HEK293 (cell line): Measurements from ENCODE around the gene SLC1A3.

Source experiments
- CTCF ChIA-PET: fragments of 350-600 bp; formaldehyde crosslinking; extraction: SDS; loops from one replicate; lab custom pipeline; 2021; ENCODE audit warnings: antibody characterized with exemption; lab: Yijun Ruan, JAX
- POLR2A ChIA-PET: fragments of 300-600 bp; formaldehyde crosslinking; extraction: SDS; loops from one replicate; lab custom pipeline; 2020; ENCODE audit warnings: antibody characterized with exemption, inconsistent platforms; lab: Yijun Ruan, JAX
- H3K27ac ChIP-seq: fragments of 200-500 bp; sonication (Bioruptor generic); 2 replicates; pipeline ENCODE4 v1.5.1; 2014; ENCODE audit warnings: low read depth, low read length, control low read depth, inconsistent platforms; ENCODE audit errors: extremely low read depth
- H3K36me3 ChIP-seq, 2 experiments: fragments of 200-500 bp in 1 of 2; sonication (Bioruptor generic) in 1 of 2; 1 replicate in 1 of 2; 2 replicates in 1 of 2; pipeline ENCODE4 v1.5.1; 2014 to 2017; ENCODE audit warnings: inconsistent platforms in 2 of 2, low read length in 2 of 2; ENCODE audit not compliant: control insufficient read depth in 2 of 2, insufficient read depth in 1 of 2
- H3K4me1 ChIP-seq: fragments of 200-500 bp; sonication (Bioruptor generic); 2 replicates; pipeline ENCODE4 v1.5.1; 2014; ENCODE audit warnings: mild to moderate bottlenecking, low read length, inconsistent platforms; ENCODE audit not compliant: control insufficient read depth, insufficient read depth
- H3K4me3 ChIP-seq: 2 replicates; pipeline ENCODE4 v1.5.1; 2011; ENCODE audit warnings: low read depth, mild to moderate bottlenecking, control low read depth, low read length, moderate library complexity
- H3K9me3 ChIP-seq: fragments of 200-500 bp; sonication (Bioruptor generic); 2 replicates; pipeline ENCODE4 v1.5.1; 2014; ENCODE audit warnings: low read depth, low read length, inconsistent platforms; ENCODE audit not compliant: control insufficient read depth, insufficient read depth
- GLIS1 ChIP-seq: fragments of 450-650 bp; formaldehyde crosslinking; IDR thresholded peaks from 2 replicates; pipeline ENCODE4 v1.5.1; 2016; ENCODE audit warnings: missing biosample characterization, missing genetic modification characterization
- KLF16 ChIP-seq: fragments of 450-650 bp; formaldehyde crosslinking; IDR thresholded peaks from 2 replicates; pipeline ENCODE4 v1.5.1; 2017; ENCODE audit warnings: missing biosample characterization, missing genetic modification characterization
- WT1 ChIP-seq: fragments of 450-650 bp; formaldehyde crosslinking; IDR thresholded peaks from 2 replicates; pipeline ENCODE4 v1.5.1; 2016; ENCODE audit warnings: missing biosample characterization, missing genetic modification characterization
- ZFP37 ChIP-seq: fragments of 450-650 bp; formaldehyde crosslinking; IDR thresholded peaks from 2 replicates; pipeline ENCODE4 v1.5.1; 2016; ENCODE audit warnings: missing biosample characterization, missing genetic modification characterization
- ZFP41 ChIP-seq: fragments of 450-650 bp; formaldehyde crosslinking; IDR thresholded peaks from 2 replicates; pipeline ENCODE4 v1.5.1; 2016; ENCODE audit warnings: missing biosample characterization, missing genetic modification characterization, borderline replicate concordance
- ZNF473 ChIP-seq: fragments of 450-650 bp; formaldehyde crosslinking; IDR thresholded peaks from 2 replicates; pipeline ENCODE4 v1.5.1; 2017; ENCODE audit warnings: missing biosample characterization, missing genetic modification characterization
- ZNF548 ChIP-seq: fragments of 450-650 bp; formaldehyde crosslinking; IDR thresholded peaks from 2 replicates; pipeline ENCODE4 v1.5.1; 2016; ENCODE audit warnings: missing biosample characterization, missing genetic modification characterization
- ZNF596 ChIP-seq: fragments of 450-650 bp; IDR thresholded peaks from 2 replicates; pipeline ENCODE4 v1.5.0; 2018; ENCODE audit warnings: missing biosample characterization, mild to moderate bottlenecking, missing genetic modification characterization, moderate library complexity
- ZNF624 ChIP-seq: fragments of 450-650 bp; formaldehyde crosslinking; IDR thresholded peaks from 2 replicates; pipeline ENCODE4 v1.5.1; 2017; ENCODE audit warnings: missing biosample characterization, missing genetic modification characterization
- TF ChIP-seq, protein P1 (sequence below): fragments of 450-650 bp; formaldehyde crosslinking; IDR thresholded peaks from 2 replicates; pipeline ENCODE4 v1.5.1; 2016; ENCODE audit warnings: missing biosample characterization, missing genetic modification characterization
- TF ChIP-seq, protein P2 (sequence below): fragments of 450-650 bp; IDR thresholded peaks from 2 replicates; pipeline ENCODE4 v1.5.1; 2018; ENCODE audit warnings: missing biosample characterization, missing genetic modification characterization
- TF ChIP-seq, protein P3 (sequence below): fragments of 450-650 bp; formaldehyde crosslinking; IDR thresholded peaks from 2 replicates; pipeline ENCODE4 v1.5.1; 2017; ENCODE audit warnings: missing biosample characterization, missing genetic modification characterization
- TF ChIP-seq, protein P4 (sequence below): IDR thresholded peaks from 2 replicates; pipeline ENCODE4 v1.6.1; 2011; ENCODE audit warnings: mild to moderate bottlenecking, low read depth, low read length, borderline replicate concordance
- TF ChIP-seq, protein P5 (sequence below): fragments of 450-650 bp; formaldehyde crosslinking; IDR thresholded peaks from 2 replicates; pipeline ENCODE4 v1.5.1; 2016; ENCODE audit warnings: missing biosample characterization, missing genetic modification characterization
- TF ChIP-seq, protein P6 (sequence below): fragments of 450-650 bp; formaldehyde crosslinking; IDR thresholded peaks from 2 replicates; pipeline ENCODE4 v1.5.1; 2016; ENCODE audit warnings: missing biosample characterization, missing genetic modification characterization
- TF ChIP-seq, protein P7 (sequence below): fragments of 450-650 bp; formaldehyde crosslinking; conservative IDR thresholded peaks from 2 replicates; pipeline ENCODE4 v1.5.1; 2016; ENCODE audit warnings: low read depth, missing biosample characterization, missing genetic modification characterization

The SLC1A3 gene

DNA sequence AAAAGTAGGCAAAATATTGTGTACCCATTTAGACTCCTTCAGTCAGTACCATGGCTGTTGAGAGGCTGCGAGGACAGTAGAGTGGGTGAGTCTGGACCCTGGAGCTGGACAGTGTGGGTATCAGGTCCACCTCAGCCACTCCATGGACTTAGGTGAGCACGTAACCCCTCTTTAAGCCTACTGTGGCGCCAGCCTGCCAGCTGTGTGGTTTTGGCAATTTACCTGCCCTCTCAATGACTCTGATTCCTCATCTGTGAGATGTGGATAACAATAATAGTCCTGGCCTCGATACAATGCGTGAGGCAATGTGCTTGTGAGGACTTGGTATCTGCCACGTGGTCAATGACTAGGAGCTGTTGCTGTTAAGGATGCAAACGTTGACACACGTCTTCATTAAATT lies 17.9 kb downstream of the SLC1A3 start:
- TF ChIP-seq, protein P1, sequence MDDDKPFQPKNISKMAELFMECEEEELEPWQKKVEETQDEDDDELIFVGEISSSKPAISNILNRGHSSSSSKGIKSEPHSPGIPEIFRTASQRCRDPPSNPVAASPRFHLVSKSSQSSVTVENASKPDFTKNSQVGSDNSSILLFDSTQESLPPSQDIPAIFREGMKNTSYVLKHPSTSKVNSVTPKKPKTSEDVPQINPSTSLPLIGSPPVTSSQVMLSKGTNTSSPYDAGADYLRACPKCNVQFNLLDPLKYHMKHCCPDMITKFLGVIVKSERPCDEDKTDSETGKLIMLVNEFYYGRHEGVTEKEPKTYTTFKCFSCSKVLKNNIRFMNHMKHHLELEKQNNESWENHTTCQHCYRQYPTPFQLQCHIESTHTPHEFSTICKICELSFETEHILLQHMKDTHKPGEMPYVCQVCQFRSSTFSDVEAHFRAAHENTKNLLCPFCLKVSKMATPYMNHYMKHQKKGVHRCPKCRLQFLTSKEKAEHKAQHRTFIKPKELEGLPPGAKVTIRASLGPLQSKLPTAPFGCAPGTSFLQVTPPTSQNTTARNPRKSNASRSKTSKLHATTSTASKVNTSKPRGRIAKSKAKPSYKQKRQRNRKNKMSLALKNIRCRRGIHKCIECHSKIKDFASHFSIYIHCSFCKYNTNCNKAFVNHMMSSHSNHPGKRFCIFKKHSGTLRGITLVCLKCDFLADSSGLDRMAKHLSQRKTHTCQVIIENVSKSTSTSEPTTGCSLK (tag by site-specific recombination), result no peak
- no peak for TF ChIP-seq GLIS1
- no peak for TF ChIP-seq WT1 (tag by site-specific recombination)
- TF ChIP-seq ZFP41 (tag by site-specific recombination), result no peak
- TF ChIP-seq ZNF548 (tag by site-specific recombination), result no peak
- no peak for TF ChIP-seq ZNF624
- no peak for TF ChIP-seq ZNF596 (tag by site-specific recombination)
- TF ChIP-seq, protein P2, sequence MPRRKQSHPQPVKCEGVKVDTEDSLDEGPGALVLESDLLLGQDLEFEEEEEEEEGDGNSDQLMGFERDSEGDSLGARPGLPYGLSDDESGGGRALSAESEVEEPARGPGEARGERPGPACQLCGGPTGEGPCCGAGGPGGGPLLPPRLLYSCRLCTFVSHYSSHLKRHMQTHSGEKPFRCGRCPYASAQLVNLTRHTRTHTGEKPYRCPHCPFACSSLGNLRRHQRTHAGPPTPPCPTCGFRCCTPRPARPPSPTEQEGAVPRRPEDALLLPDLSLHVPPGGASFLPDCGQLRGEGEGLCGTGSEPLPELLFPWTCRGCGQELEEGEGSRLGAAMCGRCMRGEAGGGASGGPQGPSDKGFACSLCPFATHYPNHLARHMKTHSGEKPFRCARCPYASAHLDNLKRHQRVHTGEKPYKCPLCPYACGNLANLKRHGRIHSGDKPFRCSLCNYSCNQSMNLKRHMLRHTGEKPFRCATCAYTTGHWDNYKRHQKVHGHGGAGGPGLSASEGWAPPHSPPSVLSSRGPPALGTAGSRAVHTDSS (tag by site-specific recombination), result no peak
- no peak for TF ChIP-seq ZNF473
- TF ChIP-seq, protein P3, sequence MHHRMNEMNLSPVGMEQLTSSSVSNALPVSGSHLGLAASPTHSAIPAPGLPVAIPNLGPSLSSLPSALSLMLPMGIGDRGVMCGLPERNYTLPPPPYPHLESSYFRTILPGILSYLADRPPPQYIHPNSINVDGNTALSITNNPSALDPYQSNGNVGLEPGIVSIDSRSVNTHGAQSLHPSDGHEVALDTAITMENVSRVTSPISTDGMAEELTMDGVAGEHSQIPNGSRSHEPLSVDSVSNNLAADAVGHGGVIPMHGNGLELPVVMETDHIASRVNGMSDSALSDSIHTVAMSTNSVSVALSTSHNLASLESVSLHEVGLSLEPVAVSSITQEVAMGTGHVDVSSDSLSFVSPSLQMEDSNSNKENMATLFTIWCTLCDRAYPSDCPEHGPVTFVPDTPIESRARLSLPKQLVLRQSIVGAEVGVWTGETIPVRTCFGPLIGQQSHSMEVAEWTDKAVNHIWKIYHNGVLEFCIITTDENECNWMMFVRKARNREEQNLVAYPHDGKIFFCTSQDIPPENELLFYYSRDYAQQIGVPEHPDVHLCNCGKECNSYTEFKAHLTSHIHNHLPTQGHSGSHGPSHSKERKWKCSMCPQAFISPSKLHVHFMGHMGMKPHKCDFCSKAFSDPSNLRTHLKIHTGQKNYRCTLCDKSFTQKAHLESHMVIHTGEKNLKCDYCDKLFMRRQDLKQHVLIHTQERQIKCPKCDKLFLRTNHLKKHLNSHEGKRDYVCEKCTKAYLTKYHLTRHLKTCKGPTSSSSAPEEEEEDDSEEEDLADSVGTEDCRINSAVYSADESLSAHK (tag by site-specific recombination), result no peak
- no peak for TF ChIP-seq KLF16 (tag by site-specific recombination)
- TF ChIP-seq, protein P4, sequence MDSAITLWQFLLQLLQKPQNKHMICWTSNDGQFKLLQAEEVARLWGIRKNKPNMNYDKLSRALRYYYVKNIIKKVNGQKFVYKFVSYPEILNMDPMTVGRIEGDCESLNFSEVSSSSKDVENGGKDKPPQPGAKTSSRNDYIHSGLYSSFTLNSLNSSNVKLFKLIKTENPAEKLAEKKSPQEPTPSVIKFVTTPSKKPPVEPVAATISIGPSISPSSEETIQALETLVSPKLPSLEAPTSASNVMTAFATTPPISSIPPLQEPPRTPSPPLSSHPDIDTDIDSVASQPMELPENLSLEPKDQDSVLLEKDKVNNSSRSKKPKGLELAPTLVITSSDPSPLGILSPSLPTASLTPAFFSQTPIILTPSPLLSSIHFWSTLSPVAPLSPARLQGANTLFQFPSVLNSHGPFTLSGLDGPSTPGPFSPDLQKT, result no peak
- TF ChIP-seq, protein P5, sequence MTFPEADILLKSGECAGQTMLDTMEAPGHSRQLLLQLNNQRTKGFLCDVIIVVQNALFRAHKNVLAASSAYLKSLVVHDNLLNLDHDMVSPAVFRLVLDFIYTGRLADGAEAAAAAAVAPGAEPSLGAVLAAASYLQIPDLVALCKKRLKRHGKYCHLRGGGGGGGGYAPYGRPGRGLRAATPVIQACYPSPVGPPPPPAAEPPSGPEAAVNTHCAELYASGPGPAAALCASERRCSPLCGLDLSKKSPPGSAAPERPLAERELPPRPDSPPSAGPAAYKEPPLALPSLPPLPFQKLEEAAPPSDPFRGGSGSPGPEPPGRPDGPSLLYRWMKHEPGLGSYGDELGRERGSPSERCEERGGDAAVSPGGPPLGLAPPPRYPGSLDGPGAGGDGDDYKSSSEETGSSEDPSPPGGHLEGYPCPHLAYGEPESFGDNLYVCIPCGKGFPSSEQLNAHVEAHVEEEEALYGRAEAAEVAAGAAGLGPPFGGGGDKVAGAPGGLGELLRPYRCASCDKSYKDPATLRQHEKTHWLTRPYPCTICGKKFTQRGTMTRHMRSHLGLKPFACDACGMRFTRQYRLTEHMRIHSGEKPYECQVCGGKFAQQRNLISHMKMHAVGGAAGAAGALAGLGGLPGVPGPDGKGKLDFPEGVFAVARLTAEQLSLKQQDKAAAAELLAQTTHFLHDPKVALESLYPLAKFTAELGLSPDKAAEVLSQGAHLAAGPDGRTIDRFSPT, result no peak
- TF ChIP-seq, protein P6, sequence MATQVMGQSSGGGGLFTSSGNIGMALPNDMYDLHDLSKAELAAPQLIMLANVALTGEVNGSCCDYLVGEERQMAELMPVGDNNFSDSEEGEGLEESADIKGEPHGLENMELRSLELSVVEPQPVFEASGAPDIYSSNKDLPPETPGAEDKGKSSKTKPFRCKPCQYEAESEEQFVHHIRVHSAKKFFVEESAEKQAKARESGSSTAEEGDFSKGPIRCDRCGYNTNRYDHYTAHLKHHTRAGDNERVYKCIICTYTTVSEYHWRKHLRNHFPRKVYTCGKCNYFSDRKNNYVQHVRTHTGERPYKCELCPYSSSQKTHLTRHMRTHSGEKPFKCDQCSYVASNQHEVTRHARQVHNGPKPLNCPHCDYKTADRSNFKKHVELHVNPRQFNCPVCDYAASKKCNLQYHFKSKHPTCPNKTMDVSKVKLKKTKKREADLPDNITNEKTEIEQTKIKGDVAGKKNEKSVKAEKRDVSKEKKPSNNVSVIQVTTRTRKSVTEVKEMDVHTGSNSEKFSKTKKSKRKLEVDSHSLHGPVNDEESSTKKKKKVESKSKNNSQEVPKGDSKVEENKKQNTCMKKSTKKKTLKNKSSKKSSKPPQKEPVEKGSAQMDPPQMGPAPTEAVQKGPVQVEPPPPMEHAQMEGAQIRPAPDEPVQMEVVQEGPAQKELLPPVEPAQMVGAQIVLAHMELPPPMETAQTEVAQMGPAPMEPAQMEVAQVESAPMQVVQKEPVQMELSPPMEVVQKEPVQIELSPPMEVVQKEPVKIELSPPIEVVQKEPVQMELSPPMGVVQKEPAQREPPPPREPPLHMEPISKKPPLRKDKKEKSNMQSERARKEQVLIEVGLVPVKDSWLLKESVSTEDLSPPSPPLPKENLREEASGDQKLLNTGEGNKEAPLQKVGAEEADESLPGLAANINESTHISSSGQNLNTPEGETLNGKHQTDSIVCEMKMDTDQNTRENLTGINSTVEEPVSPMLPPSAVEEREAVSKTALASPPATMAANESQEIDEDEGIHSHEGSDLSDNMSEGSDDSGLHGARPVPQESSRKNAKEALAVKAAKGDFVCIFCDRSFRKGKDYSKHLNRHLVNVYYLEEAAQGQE (tag by site-specific recombination), result no peak
- TF ChIP-seq ZFP37 (tag by site-specific recombination), result no peak
- TF ChIP-seq, protein P7, sequence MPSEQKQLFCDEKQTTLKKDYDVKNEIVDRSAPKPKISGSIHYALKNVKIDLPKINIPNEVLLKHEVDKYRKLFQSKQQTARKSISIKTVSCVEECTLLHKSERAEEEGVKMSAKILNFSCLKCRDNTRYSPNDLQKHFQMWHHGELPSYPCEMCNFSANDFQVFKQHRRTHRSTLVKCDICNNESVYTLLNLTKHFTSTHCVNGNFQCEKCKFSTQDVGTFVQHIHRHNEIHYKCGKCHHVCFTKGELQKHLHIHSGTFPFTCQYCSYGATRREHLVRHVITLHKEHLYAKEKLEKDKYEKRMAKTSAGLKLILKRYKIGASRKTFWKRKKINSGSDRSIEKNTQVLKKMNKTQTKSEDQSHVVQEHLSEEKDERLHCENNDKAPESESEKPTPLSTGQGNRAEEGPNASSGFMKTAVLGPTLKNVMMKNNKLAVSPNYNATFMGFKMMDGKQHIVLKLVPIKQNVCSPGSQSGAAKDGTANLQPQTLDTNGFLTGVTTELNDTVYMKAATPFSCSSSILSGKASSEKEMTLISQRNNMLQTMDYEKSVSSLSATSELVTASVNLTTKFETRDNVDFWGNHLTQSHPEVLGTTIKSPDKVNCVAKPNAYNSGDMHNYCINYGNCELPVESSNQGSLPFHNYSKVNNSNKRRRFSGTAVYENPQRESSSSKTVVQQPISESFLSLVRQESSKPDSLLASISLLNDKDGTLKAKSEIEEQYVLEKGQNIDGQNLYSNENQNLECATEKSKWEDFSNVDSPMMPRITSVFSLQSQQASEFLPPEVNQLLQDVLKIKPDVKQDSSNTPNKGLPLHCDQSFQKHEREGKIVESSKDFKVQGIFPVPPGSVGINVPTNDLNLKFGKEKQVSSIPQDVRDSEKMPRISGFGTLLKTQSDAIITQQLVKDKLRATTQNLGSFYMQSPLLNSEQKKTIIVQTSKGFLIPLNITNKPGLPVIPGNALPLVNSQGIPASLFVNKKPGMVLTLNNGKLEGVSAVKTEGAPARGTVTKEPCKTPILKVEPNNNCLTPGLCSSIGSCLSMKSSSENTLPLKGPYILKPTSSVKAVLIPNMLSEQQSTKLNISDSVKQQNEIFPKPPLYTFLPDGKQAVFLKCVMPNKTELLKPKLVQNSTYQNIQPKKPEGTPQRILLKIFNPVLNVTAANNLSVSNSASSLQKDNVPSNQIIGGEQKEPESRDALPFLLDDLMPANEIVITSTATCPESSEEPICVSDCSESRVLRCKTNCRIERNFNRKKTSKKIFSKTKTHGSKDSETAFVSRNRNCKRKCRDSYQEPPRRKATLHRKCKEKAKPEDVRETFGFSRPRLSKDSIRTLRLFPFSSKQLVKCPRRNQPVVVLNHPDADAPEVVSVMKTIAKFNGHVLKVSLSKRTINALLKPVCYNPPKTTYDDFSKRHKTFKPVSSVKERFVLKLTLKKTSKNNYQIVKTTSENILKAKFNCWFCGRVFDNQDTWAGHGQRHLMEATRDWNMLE (tag by site-specific recombination), result no peak
- TF ChIP-seq, all 188 proteins: peak for 0
- Histone ChIP-seq H3K4me1 (no peaks in the 10 kb centered on the region), H3K4me3 (no peak overlapping the region), H3K27ac (no peak overlapping the region), H3K36me3 (no peaks in the 10 kb centered on the region), H3K9me3 (no peaks in the 10 kb centered on the region)
- CTCF ChIA-PET, result interaction anchor here (0.6 to 0.9 kb wide), 2 partner anchors 211 to 229 kb away, joined by 3 to 4 read pairs; no protein-coding TSS in a partner anchor
- POLR2A ChIA-PET, result interaction anchor here (1.0 kb wide), 1 partner anchor 14 kb away, joined by 3 read pairs; no protein-coding TSS in a partner anchor
